Suprapubic skin (tissue), 4 donors: Measurements from ENCODE around the gene SLC36A3.

ENCODE experiments used
- EP300 ChIP-seq: sonication (generic); formaldehyde crosslinking; IDR thresholded peaks from one replicate; pipeline ENCODE4 v1.6.1; 2017; ENCODE audit warnings: antibody characterized with exemption
- POLR2A ChIP-seq, 2 donors: fragments of 450-650 bp; IDR thresholded peaks; one replicate each; pipeline ENCODE4 v1.6.1; 2017; ENCODE audit warnings: antibody characterized with exemption in 2 of 2, mild to moderate bottlenecking in 2 of 2, moderate library complexity in 2 of 2
- POLR2AphosphoS5 ChIP-seq, 3 donors: sonication (generic); formaldehyde crosslinking; IDR thresholded peaks; one replicate each; pipeline ENCODE4 v1.6.1; 2017; ENCODE audit warnings: antibody characterized with exemption in 3 of 3
- TF ChIP-seq, protein P1 (sequence below), 2 donors: fragments of 200-600 bp in 1 of 2; fragments of 450-650 bp in 1 of 2; sonication (generic) in 1 of 2; IDR thresholded peaks; one replicate each; pipeline ENCODE4 v1.5.1; 2016 to 2019; ENCODE audit warnings: antibody characterized with exemption in 2 of 2, mild to moderate bottlenecking in 1 of 2, moderate library complexity in 1 of 2

DNA sequence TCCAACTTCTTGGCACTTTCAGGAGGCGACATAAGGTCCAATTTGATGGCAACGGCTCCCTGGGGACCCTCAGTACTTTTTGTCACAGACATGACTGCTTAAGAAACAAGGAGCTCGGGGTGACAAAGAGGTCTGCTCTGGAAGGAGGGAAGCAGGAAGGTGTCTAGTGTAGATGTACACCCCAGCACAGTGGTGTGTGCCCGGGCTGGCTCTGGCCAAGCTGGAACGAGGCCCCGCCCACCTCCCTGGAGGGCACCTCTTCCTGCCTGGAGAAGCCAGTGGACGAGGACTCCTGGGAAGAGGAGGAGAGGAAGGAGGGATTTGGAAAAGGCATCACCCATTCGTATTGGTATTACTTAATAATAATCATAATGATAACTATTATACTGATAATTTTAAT lies 43.8 kb upstream of the SLC36A3 start, which contains the start of gene SLC36A2:
- TF ChIP-seq, protein P1, sequence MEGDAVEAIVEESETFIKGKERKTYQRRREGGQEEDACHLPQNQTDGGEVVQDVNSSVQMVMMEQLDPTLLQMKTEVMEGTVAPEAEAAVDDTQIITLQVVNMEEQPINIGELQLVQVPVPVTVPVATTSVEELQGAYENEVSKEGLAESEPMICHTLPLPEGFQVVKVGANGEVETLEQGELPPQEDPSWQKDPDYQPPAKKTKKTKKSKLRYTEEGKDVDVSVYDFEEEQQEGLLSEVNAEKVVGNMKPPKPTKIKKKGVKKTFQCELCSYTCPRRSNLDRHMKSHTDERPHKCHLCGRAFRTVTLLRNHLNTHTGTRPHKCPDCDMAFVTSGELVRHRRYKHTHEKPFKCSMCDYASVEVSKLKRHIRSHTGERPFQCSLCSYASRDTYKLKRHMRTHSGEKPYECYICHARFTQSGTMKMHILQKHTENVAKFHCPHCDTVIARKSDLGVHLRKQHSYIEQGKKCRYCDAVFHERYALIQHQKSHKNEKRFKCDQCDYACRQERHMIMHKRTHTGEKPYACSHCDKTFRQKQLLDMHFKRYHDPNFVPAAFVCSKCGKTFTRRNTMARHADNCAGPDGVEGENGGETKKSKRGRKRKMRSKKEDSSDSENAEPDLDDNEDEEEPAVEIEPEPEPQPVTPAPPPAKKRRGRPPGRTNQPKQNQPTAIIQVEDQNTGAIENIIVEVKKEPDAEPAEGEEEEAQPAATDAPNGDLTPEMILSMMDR (IDR thresholded peaks at IDR 0.05), result no peak
- TF ChIP-seq POLR2A (IDR thresholded peaks at IDR 0.05) (no peak), POLR2AphosphoS5 (IDR thresholded peaks at IDR 0.05) (no peak), EP300 (no peak)
